Erythroblast (primary cell): ENCODE results near the gene PLB1.

Experiments
- GATA1 ChIP-seq: IDR thresholded peaks from 2 replicates; pipeline ENCODE4 v1.6.1; 2011; ENCODE audit warnings: low read depth, mild to moderate bottlenecking, control low read depth, low read length, moderate library complexity
- POLR2A ChIP-seq: IDR thresholded peaks from 2 replicates; pipeline ENCODE4 v1.6.1; 2011; ENCODE audit warnings: mild to moderate bottlenecking, low read length

DNA sequence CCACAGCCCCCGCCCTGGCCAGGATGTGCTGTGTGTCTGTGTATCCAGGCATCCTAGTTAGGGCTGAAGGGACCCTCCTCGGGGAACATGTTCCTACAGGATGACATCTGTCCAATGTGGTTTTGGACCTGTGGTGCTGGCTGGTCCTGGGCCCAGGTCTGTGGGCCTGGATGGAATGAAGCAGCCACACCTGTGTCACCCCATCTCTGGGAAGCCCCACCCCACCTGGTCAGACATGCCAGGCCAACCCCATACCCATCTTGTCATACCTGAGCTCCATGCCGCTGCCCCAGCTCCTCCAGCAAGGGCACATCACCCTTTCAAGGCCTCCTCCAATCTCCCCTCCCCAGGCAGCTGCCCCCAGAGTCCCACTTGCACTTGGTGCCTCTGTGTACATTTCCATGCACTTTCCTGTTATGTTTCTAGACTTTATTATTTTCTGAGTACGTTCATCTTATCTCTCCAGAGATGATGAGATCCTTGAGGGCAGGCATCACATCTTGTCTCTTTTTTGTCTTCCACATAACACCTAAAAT is 24.1 kb upstream of the PLB1 start:
- no peak for TF ChIP-seq POLR2A
- no peak for TF ChIP-seq GATA1
